ENCODE results near the gene GABARAPL1.

- TF ChIP-seq, protein P1, sequence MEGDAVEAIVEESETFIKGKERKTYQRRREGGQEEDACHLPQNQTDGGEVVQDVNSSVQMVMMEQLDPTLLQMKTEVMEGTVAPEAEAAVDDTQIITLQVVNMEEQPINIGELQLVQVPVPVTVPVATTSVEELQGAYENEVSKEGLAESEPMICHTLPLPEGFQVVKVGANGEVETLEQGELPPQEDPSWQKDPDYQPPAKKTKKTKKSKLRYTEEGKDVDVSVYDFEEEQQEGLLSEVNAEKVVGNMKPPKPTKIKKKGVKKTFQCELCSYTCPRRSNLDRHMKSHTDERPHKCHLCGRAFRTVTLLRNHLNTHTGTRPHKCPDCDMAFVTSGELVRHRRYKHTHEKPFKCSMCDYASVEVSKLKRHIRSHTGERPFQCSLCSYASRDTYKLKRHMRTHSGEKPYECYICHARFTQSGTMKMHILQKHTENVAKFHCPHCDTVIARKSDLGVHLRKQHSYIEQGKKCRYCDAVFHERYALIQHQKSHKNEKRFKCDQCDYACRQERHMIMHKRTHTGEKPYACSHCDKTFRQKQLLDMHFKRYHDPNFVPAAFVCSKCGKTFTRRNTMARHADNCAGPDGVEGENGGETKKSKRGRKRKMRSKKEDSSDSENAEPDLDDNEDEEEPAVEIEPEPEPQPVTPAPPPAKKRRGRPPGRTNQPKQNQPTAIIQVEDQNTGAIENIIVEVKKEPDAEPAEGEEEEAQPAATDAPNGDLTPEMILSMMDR (IDR thresholded peaks at IDR 0.05), result peak in 1 of 7 experiments; percentile 16
- TF ChIP-seq POLR2A (IDR thresholded peaks at IDR 0.05), result peak; percentile 52 to 93 (median 92)
Measured at GRCh38 chr12:10211940-10212738, 538 bp upstream of the GABARAPL1 start.

All from body of pancreas (tissue), 4 donors.